DMS53 (cell line): ENCODE data around the gene PLCD1.
"Not testable (repeated sequence)": the region's sequence is repeated elsewhere in the genome, so short reads cannot be mapped to it uniquely, and the experiment has no call there.

ENCODE experiments used
- DNase-seq: peaks from one replicate; lab custom pipeline; 2025; lab: John Stamatoyannopoulos, UW

PLCD1 gene

GRCh38 chr3:38000242-38000916, 29.1 kb downstream of the PLCD1 start:
- DNase-seq: no peak

- DNase-seq: no peak
Observed at GRCh38 chr3:37999836-38000235, 29.6 kb downstream of the PLCD1 start.

GRCh38 chr3:37997791-37998370, 31.6 kb downstream of the PLCD1 start:
- no peak for DNase-seq

- DNase-seq: no peak
Observed at GRCh38 chr3:37997342-37997741, 32.1 kb downstream of the PLCD1 start.

GRCh38 chr3:37996785-37997301, 32.6 kb downstream of the PLCD1 start:
- peak; percentile 75 for DNase-seq

GRCh38 chr3:37995652-37996641, 33.5 kb downstream of the PLCD1 start:
- no peak for DNase-seq

GRCh38 chr3:37994639-37994972, 34.8 kb downstream of the PLCD1 start:
- DNase-seq: no peak

GRCh38 chr3:37993820-37994638, 35.4 kb downstream of the PLCD1 start:
- DNase-seq: no peak

- DNase-seq: no peak
Observed at GRCh38 chr3:37993460-37993819, 36.0 kb downstream of the PLCD1 start.

- no peak for DNase-seq
Observed at GRCh38 chr3:37993067-37993455, 36.4 kb downstream of the PLCD1 start.

- no peak for DNase-seq
Observed at GRCh38 chr3:37992271-37993066, 37.0 kb downstream of the PLCD1 start.

GRCh38 chr3:37991823-37992222, 37.6 kb downstream of the PLCD1 start:
- no peak for DNase-seq

- DNase-seq: no peak
Observed at GRCh38 chr3:37991109-37991508, 38.3 kb downstream of the PLCD1 start.

GRCh38 chr3:37990527-37990926, 38.9 kb downstream of the PLCD1 start, which contains the start of gene VILL:
VILL (plus strand) TSS chr3:37990786; CDS start chr3:37993673, 2,887 bp downstream.
- DNase-seq: no peak

GRCh38 chr3:37989821-37990480, 39.5 kb downstream of the PLCD1 start:
- DNase-seq: no peak

- no peak for DNase-seq
Observed at GRCh38 chr3:37988931-37989525, 40.4 kb downstream of the PLCD1 start.

GRCh38 chr3:37988376-37988775, 41.1 kb downstream of the PLCD1 start:
- DNase-seq: not testable (repeated sequence)

GRCh38 chr3:37987751-37988179, 41.7 kb downstream of the PLCD1 start:
- DNase-seq: no peak

GRCh38 chr3:37987315-37987697, 42.1 kb downstream of the PLCD1 start:
- no peak for DNase-seq
